ENCODE results near the gene ZDHHC19.
"Not testable (repeated sequence)": the region's sequence is repeated elsewhere in the genome, so short reads cannot be mapped to it uniquely, and the experiment has no call there.

Gene ZDHHC19, protein sequence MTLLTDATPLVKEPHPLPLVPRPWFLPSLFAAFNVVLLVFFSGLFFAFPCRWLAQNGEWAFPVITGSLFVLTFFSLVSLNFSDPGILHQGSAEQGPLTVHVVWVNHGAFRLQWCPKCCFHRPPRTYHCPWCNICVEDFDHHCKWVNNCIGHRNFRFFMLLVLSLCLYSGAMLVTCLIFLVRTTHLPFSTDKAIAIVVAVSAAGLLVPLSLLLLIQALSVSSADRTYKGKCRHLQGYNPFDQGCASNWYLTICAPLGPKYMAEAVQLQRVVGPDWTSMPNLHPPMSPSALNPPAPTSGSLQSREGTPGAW

DNA sequence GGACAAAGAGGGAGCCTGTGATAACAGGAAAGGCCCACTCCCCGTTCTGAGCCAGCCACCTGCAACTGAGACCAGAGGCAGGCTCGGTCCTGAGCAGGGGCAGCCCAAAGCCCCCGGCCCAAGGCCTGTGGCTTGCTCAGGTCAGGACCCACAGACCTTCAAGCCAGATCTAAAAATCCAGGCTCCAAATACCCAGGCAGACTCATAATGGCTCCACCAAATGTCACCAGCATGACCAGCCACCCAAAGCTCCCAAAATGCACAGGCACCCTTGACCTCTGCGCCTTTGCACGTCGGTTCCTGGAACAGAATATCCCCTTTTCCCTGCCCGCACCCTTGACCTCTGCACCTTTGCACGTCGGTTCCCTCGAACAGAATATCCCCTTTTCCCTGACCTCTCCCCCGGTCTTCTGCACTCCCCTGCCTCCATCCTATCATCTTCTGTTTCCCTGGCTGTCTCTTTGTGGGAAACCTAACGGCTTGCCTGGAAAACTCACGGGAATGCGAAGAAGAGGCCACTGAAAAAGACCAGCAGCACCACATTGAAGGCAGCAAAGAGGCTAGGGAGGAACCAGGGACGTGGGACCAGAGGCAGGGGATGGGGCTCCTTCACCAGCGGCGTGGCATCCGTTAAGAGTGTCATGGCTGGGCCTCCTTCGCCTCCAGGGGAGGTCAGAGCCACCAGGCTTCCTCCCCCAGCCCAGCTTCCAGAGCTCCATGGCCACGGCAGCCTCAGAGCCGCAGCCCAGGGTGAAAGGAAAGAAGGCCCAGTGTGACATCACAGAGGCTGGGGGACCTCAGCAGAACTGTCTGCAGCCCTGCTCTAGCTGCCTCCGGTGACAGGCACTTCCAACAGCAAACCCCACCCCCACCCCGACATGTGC lies at the start of gene ZDHHC19:
Gene ZDHHC19, minus strand, starts transcription at position 728 of the 884 bp plus-strand sequence. Its CDS starts 85 bp downstream, at position 643.
- H3K9me3 ChIP-seq (ENCODE audit: low read length): no peaks in the 10 kb centered on the region
- no peak within 1 kb of the TSS for H3K4me3 ChIP-seq (ENCODE audit: low read depth in 1 of 2, low read length in 2 of 2)
- peaks cover 0 to 17% of the 10 kb centered on the region in 2 donors for H3K27me3 ChIP-seq (ENCODE audit: control insufficient read depth in 1 of 2, insufficient read depth in 2 of 2, low read length in 2 of 2)
- H3K36me3 ChIP-seq (ENCODE audit: insufficient read depth, low read length): no peaks in the 10 kb centered on the region
- no peak within 1 kb of the TSS for H3K27ac ChIP-seq (ENCODE audit: low read depth, low read length)
- no peak within 1 kb of the TSS for H3K9ac ChIP-seq (ENCODE audit: low read length)
- H3K4me1 ChIP-seq (ENCODE audit: insufficient read depth, low read length): no peaks in the 10 kb centered on the region

DNA sequence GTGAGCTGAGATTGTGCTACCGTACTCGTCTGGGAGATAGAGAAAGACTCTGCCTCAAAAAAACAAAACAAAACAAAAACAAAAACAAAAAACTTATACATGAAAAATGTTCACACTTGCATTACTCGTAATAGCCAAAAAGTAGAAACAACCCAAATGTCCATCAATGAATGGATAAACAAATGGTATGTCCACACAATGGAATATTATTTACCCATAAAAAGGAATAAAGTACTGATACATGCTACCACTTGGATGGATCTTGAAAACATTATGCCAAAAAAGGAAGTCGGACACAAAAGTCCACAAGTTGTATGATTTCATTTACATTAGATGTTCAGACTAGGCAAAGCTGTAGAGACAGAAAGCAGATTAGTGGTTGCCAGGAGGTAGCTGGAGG lies 49.6 kb upstream of the ZDHHC19 start:
- H3K27me3 ChIP-seq (ENCODE audit: control insufficient read depth in 1 of 2, insufficient read depth in 2 of 2, low read length in 2 of 2): no peaks in the 10 kb centered on the region
- no peak overlapping the region for H3K9ac ChIP-seq (ENCODE audit: low read length)
- peaks cover under 1% of the 10 kb centered on the region for H3K36me3 ChIP-seq (ENCODE audit: insufficient read depth, low read length)
- no peak overlapping the region for H3K4me3 ChIP-seq (ENCODE audit: low read depth in 1 of 2, low read length in 2 of 2)
- no peaks in the 10 kb centered on the region for H3K9me3 ChIP-seq (ENCODE audit: low read length)
- H3K27ac ChIP-seq (ENCODE audit: low read depth, low read length): no peak overlapping the region
- H3K4me1 ChIP-seq (ENCODE audit: insufficient read depth, low read length): no peaks in the 10 kb centered on the region

DNA sequence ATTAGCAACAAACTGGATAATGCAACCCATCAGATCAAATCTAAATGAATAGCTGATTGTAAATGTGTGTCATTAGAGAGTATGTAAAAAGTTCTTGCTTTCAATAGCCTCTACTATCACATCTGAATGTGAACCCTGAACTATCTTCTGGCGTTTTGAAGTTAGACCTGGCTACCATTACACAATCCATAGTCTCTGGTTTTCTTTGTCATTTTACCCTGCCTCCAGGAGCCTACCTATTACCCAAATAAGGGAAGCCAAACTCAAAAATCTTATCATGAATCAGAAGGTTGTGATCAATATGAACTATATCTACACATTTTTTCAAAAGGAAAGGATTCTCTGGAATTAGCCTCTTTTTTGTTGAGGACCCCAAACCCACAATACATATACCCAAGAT lies 44.6 kb upstream of the ZDHHC19 start:
- no peak overlapping the region for H3K4me3 ChIP-seq (ENCODE audit: low read depth in 1 of 2, low read length in 2 of 2)
- no peaks in the 10 kb centered on the region for H3K9me3 ChIP-seq (ENCODE audit: low read length)
- no peaks in the 10 kb centered on the region for H3K4me1 ChIP-seq (ENCODE audit: insufficient read depth, low read length)
- H3K27me3 ChIP-seq (ENCODE audit: control insufficient read depth in 1 of 2, insufficient read depth in 2 of 2, low read length in 2 of 2): no peaks in the 10 kb centered on the region
- no peak overlapping the region for H3K27ac ChIP-seq (ENCODE audit: low read depth, low read length)
- no peak overlapping the region for H3K9ac ChIP-seq (ENCODE audit: low read length)
- H3K36me3 ChIP-seq (ENCODE audit: insufficient read depth, low read length): peaks cover 12% of the 10 kb centered on the region

DNA sequence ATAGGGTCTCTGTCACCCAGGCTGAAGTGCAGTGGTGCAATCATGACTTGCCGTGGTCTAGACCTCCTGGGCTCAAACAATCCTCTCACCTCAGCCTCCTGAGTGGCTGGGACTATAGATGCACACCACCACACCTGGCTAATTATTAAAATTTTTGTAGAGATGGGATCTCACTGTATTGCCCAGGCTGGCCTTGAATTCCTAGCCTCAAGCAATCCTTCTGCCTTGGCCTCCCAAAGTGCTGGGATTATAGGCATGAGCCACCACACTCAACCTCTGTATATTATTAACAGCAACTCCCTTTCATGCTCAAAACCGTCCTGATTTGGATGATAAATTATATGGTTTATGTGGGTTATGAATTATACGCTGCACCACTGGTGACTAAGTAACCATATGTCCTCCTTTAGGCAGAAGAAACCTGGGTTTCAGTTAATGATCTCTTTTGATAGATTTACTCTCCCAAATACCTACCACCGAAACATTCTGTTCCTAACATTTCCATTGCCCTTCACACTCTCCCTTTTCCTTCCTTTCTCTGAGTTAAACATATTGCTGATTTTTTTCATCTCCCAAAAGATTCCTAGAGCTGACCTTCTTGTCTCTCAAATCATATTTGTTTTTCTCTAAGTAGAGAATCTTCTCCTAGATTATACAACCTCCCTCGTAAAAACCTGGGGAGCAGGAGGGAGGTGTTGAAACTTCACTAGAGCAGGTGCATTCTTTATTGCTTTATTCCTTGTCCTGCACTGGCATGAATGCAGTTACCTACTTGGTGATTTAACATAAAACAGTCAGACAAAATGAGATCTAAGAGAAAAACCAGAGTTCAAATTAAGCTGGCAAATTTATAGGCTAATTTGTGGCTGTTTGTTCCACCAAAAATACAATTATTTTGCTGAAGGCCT lies 43.4 kb upstream of the ZDHHC19 start:
- Histone ChIP-seq H3K36me3 (ENCODE audit: insufficient read depth, low read length) (peaks cover 12% of the 10 kb centered on the region), H3K9ac (ENCODE audit: low read length) (no peak overlapping the region), H3K9me3 (ENCODE audit: low read length) (no peaks in the 10 kb centered on the region), H3K27ac (ENCODE audit: low read depth, low read length) (no peak overlapping the region), H3K4me3 (ENCODE audit: low read depth in 1 of 2, low read length in 2 of 2) (no peak overlapping the region), H3K27me3 (ENCODE audit: control insufficient read depth in 1 of 2, insufficient read depth in 2 of 2, low read length in 2 of 2) (no peaks in the 10 kb centered on the region), H3K4me1 (ENCODE audit: insufficient read depth, low read length) (no peaks in the 10 kb centered on the region)

DNA sequence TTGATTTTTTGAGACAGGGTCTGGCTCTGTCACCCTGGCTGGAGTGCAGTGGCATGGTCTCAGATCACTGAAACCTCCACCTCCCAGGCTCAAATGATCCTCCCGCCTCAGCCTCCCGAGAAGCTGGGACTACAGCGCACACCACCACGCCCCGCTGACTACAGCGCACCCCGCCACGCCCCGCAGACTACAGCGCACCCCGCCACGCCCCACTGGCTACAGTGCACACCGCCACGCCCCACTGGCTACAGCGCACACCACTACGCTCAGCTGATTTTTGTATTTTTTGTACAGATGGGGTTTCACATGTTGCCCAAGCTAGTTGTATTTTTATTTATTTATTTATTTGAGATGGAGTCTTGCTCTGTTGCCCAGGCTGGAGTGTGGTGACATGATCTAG lies 40.7 kb upstream of the ZDHHC19 start:
- Histone ChIP-seq H3K4me3 (ENCODE audit: low read depth in 1 of 2, low read length in 2 of 2) (no peak overlapping the region), H3K36me3 (ENCODE audit: insufficient read depth, low read length) (peaks cover 21% of the 10 kb centered on the region), H3K4me1 (ENCODE audit: insufficient read depth, low read length) (no peaks in the 10 kb centered on the region), H3K9ac (ENCODE audit: low read length) (no peak overlapping the region), H3K9me3 (ENCODE audit: low read length) (no peaks in the 10 kb centered on the region), H3K27me3 (ENCODE audit: control insufficient read depth in 1 of 2, insufficient read depth in 2 of 2, low read length in 2 of 2) (no peaks in the 10 kb centered on the region), H3K27ac (ENCODE audit: low read depth, low read length) (no peak overlapping the region)

DNA sequence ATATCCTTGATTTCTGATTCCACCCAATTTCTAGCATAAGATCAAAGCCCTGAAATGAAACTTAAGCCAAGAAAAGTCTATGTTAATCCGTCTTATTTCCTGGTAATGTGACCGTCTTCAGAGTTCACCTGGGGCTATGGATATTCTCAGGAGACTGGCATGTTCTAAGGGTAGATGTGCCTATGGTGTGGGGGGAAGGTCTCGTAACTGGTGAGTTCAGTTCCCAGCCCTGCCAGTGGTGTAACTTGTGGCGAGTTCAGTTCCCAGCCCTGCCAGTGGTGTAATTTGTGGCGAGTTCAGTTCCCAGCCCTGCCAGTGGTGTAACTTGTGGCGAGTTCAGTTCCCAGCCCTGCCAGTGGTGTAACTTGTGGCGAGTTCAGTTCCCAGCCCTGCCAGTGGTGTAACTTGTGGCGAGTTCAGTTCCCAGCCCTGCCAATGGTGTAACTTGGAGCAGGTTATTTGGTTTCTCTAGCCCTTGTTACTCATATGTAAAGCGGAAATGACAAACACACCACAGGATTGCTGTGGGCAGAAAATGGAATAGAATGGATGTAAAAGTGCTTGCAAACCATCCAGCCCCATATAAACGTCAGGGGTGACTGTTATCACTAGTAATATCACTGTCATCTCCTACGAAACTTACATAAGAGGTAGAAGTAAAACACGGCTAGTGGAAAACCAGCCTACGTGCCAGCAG lies 35.6 kb upstream of the ZDHHC19 start:
- Histone ChIP-seq H3K4me1 (ENCODE audit: insufficient read depth, low read length) (no peaks in the 10 kb centered on the region), H3K27ac (ENCODE audit: low read depth, low read length) (no peak overlapping the region), H3K27me3 (ENCODE audit: control insufficient read depth in 1 of 2, insufficient read depth in 2 of 2, low read length in 2 of 2) (no peaks in the 10 kb centered on the region), H3K4me3 (ENCODE audit: low read depth in 1 of 2, low read length in 2 of 2) (no peak overlapping the region), H3K9ac (ENCODE audit: low read length) (no peak overlapping the region), H3K9me3 (ENCODE audit: low read length) (no peaks in the 10 kb centered on the region), H3K36me3 (ENCODE audit: insufficient read depth, low read length) (peaks cover 37% of the 10 kb centered on the region)

DNA sequence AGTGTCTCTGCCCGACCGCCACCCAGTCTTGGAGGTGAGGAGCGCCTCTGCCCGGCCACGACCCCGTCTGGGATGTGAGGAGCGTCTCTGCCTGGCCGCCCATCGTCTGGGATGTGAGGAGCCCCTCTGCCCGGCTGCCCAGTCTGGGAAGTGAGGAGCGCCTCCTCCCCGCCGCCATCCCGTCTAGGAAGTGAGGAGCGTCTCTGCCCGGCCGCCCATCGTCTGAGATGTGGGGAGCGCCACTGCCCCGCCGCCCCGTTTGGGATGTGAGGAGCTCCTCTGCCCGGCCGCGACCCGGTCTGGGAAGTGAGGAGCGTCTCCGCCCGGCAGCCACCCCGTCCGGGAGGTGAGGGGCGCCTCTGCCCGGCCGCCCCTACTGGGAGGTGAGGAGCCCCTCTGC lies 33.0 kb upstream of the ZDHHC19 start:
- H3K27ac ChIP-seq (ENCODE audit: low read depth, low read length); H3K4me3 ChIP-seq (ENCODE audit: low read depth in 1 of 2, low read length in 2 of 2); H3K27me3 ChIP-seq (ENCODE audit: control insufficient read depth in 1 of 2, insufficient read depth in 2 of 2, low read length in 2 of 2); H3K4me1 ChIP-seq (ENCODE audit: insufficient read depth, low read length); H3K9me3 ChIP-seq (ENCODE audit: low read length); H3K9ac ChIP-seq (ENCODE audit: low read length): not testable (repeated sequence)
- peaks cover 51% of the 10 kb centered on the region for H3K36me3 ChIP-seq (ENCODE audit: insufficient read depth, low read length)

DNA sequence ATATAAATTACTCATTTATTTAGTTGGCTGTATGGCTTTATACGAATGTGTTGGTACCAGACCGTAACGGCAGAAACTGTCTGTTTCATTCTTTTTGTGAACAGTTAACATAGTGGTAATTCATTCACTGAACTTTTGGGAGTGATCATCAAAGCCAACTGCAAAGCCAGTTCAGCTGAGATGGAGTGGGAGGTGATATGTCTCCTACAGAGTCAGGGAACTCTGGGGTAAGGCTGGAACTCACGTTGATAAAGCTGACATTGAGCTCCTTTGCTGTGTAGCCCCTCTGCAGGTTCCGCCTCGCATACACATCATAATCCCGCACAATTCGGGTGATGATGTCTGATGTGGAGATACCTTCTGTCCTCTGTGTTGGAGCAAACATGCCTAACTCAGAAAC lies 30.5 kb upstream of the ZDHHC19 start:
- Histone ChIP-seq H3K27me3 (ENCODE audit: control insufficient read depth in 1 of 2, insufficient read depth in 2 of 2, low read length in 2 of 2) (no peaks in the 10 kb centered on the region), H3K27ac (ENCODE audit: low read depth, low read length) (no peak overlapping the region), H3K9ac (ENCODE audit: low read length) (no peak overlapping the region), H3K4me1 (ENCODE audit: insufficient read depth, low read length) (no peaks in the 10 kb centered on the region), H3K4me3 (ENCODE audit: low read depth in 1 of 2, low read length in 2 of 2) (no peak overlapping the region), H3K9me3 (ENCODE audit: low read length) (no peaks in the 10 kb centered on the region), H3K36me3 (ENCODE audit: insufficient read depth, low read length) (peaks cover 65% of the 10 kb centered on the region)

DNA sequence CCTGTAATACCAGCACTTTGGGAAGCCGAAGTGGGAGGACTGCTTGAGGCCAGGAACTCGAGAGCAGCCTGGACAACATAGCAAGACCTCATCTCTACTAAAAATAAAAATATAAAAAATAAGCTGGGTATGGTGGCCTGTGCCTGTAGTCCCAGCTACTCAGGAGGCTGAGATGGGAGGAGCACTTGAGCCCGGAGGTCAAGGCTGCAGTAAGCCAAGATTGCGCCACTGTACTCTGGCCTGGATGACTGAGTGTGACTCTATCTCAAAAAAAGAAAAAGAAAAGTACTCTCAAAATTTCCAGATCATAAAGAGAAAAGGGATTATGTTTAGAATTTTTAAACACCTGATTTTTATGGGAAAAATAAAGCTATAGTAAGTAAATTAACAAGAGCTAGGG lies 29.2 kb upstream of the ZDHHC19 start:
- Histone ChIP-seq H3K9ac (ENCODE audit: low read length) (no peak overlapping the region), H3K9me3 (ENCODE audit: low read length) (no peaks in the 10 kb centered on the region), H3K27me3 (ENCODE audit: control insufficient read depth in 1 of 2, insufficient read depth in 2 of 2, low read length in 2 of 2) (no peaks in the 10 kb centered on the region), H3K4me3 (ENCODE audit: low read depth in 1 of 2, low read length in 2 of 2) (no peak overlapping the region), H3K36me3 (ENCODE audit: insufficient read depth, low read length) (peaks cover 52% of the 10 kb centered on the region), H3K4me1 (ENCODE audit: insufficient read depth, low read length) (no peaks in the 10 kb centered on the region), H3K27ac (ENCODE audit: low read depth, low read length) (no peak overlapping the region)

DNA sequence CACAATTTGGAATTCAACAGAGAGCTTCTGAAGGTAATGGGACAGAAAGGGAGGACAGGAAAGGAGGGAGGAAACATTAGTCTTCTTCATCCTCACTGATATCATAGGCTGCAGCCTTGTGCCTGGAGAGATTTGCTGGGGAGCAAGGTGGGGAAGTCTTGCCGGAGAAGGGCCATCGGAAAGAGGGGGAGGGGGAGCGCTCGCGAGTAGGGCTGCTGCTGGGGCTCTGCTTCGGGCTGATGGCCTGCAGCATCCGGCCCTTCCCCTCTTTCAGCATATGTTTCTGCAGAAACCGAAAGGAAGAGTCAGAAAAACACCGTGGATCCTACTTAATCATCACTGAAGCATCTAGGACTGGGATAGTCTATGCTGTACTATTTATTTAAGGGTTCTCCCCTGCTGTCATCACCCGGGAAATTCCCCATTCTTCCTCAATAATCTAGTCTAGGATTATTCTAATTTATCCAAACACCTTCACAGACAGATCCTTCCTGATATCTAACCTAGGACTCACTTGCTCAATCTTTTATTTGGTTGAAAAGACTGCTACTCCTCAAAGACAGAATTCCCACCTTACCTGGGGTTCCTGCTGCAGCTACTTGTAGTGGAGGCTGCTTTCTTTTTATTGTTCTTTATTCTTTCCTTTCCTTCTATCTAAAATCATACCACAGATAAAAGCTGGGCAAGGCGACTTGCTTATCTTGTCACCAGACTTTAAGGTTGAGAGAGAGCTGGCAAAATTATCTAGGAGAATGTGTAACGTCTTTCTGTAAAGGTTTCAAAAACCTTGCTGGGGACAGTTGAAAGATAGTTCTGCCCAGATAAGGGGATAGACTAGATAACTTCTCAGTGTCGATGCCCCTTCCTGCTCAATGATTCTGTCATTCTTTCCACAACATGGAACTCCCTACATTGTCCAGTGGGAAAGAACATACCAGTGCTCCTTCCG lies 27.7 kb upstream of the ZDHHC19 start:
- H3K36me3 ChIP-seq (ENCODE audit: insufficient read depth, low read length): peaks cover 50% of the 10 kb centered on the region
- H3K4me3 ChIP-seq (ENCODE audit: low read depth in 1 of 2, low read length in 2 of 2): no peak overlapping the region

More for the DNA sequence above, 27.7 kb upstream of the ZDHHC19 start:
- Histone ChIP-seq H3K27me3 (ENCODE audit: control insufficient read depth in 1 of 2, insufficient read depth in 2 of 2, low read length in 2 of 2) (no peaks in the 10 kb centered on the region), H3K27ac (ENCODE audit: low read depth, low read length) (no peak overlapping the region), H3K9ac (ENCODE audit: low read length) (no peak overlapping the region), H3K9me3 (ENCODE audit: low read length) (no peaks in the 10 kb centered on the region), H3K4me1 (ENCODE audit: insufficient read depth, low read length) (no peaks in the 10 kb centered on the region)

All from muscle layer of colon (tissue), 2 donors.